GM18508 (cell line): ENCODE data around the gene ZNF574.

Source experiments
- ATAC-seq: cut with Tn5 transposase; IDR thresholded peaks from one replicate; pipeline ENCODE4 v1.9.1; 2021; ENCODE audit warnings: moderate number of reproducible peaks; ENCODE audit not compliant: insufficient read depth, unreplicated experiment

ZNF574 gene

GRCh38 chr19:42122691-42123607 lies 47.0 kb downstream of the ZNF574 start:
- ATAC-seq, result no peak

- no peak for ATAC-seq
Observed at GRCh38 chr19:42123765-42124164, 47.8 kb downstream of the ZNF574 start.

GRCh38 chr19:42124386-42124901 lies 48.5 kb downstream of the ZNF574 start:
- ATAC-seq, result no peak

GRCh38 chr19:42125536-42125935 lies 49.6 kb downstream of the ZNF574 start:
- ATAC-seq, result no peak

- no peak for ATAC-seq
Observed at GRCh38 chr19:42126574-42126973, 50.6 kb downstream of the ZNF574 start.

- ATAC-seq, result no peak
Observed at GRCh38 chr19:42129399-42130253, 53.7 kb downstream of the ZNF574 start.

GRCh38 chr19:42130254-42130573 lies 54.2 kb downstream of the ZNF574 start:
- ATAC-seq, result no peak
